BE2C (cell line): ENCODE measurements around the gene CKM.
"Not testable (repeated sequence)": the region's sequence is repeated elsewhere in the genome, so short reads cannot be mapped to it uniquely, and the experiment has no call there.

Source experiments
- DNase-seq: peaks from one replicate; pipeline ENCODE4 v3.0.0-alpha.2; 2020
- H3K27me3 ChIP-seq: fragments of 250-450 bp; sonication (Bioruptor Pico); 2 replicates; pipeline ENCODE4 v1.5.1; 2020; ENCODE audit warnings: mild to moderate bottlenecking
- H3K36me3 ChIP-seq: fragments of 250-450 bp; sonication (Bioruptor Pico); 2 replicates; pipeline ENCODE4 v1.5.1; 2020; ENCODE audit warnings: mild to moderate bottlenecking
- H3K4me1 ChIP-seq: fragments of 250-450 bp; sonication (Bioruptor Pico); 2 replicates; pipeline ENCODE4 v1.5.1; 2020
- H3K4me3 ChIP-seq: 2 replicates; pipeline ENCODE4 v1.5.1; 2011; ENCODE audit warnings: low read depth, low read length
- H3K9me3 ChIP-seq: fragments of 250-450 bp; sonication (Bioruptor Pico); 2 replicates; pipeline ENCODE4 v1.5.1; 2020
- CTCF ChIP-seq: IDR thresholded peaks from 2 replicates; pipeline ENCODE4 v1.5.1; 2012; ENCODE audit warnings: mild to moderate bottlenecking, low read depth, low read length

CKM gene

GRCh38 chr19:45271735-45272108 is 51.0 kb downstream of the CKM start:
- no peak for TF ChIP-seq CTCF
- Histone ChIP-seq H3K4me3 (no peak overlapping the region), H3K4me1 (peaks cover 10% of the 10 kb centered on the region), H3K36me3 (no peaks in the 10 kb centered on the region; the same call in none of the 2 replicates), H3K27me3 (no peaks in the 10 kb centered on the region), H3K9me3 (no peaks in the 10 kb centered on the region)
- DNase-seq, result no peak

DNA sequence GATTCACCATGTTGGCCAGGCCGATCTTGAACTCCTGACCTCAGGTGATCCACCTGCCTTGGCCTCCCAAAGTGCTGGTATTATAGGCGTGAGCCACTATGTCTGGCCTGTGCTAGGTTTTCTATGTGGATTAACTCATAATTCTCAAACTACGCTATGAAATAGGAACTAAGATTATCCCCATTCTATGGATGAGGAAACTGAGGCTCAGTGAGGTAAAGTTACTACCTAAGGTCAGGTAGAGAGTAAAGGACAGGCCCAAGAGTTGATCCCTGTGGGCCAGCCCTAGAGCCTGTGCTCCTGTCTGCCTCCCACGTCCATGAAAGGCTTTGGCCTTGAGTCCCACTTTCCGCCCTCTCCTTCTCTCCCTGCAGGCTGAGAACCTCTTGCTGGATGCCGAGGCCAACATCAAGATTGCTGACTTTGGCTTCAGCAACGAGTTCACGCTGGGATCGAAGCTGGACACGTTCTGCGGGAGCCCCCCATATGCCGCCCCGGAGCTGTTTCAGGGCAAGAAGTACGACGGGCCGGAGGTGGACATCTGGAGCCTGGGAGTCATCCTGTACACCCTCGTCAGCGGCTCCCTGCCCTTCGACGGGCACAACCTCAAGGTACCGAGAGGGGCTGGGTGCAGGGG is 51.5 kb downstream of the CKM start:
- Histone ChIP-seq H3K9me3 (no peaks in the 10 kb centered on the region), H3K36me3 (no peaks in the 10 kb centered on the region; the same call in none of the 2 replicates), H3K27me3 (no peaks in the 10 kb centered on the region), H3K4me1 (peaks cover 10% of the 10 kb centered on the region), H3K4me3 (no peak overlapping the region)
- no peak for TF ChIP-seq CTCF
- DNase-seq, result no peak

DNA sequence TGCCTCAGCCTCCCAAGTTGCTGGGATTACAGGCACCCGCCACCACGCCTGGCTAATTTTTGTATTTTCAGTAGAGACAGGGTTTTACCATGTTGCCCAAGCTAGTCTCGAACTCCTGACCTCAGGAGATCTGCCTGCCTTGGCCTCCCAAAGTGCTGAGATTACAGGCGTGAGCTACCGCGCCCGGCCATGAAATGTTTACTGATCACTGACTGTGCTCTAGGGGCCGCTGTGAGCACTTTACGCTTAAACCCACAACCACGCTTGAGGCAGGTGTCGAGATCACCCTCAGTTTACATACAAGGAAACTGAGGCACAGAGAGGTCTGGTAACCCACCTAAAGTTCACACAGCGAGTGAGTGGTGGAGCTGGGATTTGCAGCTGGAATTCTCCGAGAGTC is 52.7 kb downstream of the CKM start:
- not testable (repeated sequence) for H3K9me3 ChIP-seq, H3K4me3 ChIP-seq, H3K36me3 ChIP-seq, H3K4me1 ChIP-seq, DNase-seq, H3K27me3 ChIP-seq

DNA sequence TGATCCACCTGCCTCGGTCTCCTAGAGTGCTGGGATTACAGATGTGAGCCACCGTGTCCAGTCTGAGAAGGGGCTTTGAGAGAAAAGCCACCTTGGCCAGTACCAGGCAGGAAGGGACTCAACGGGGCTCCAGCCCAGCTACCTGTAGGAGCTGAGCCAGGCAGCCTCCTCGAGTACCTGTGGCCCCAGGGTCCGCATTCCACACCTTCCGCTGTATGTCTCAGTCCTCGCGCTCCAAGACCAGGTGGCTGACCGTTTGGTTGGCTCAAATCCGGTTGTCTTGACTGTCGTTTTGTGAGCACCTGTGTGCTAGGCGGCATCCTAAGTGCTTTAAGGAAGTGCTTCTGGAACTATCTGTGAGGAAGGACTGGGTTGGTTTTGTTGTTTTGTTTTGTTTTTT is 55.4 kb downstream of the CKM start:
- Histone ChIP-seq H3K27me3 (no peaks in the 10 kb centered on the region), H3K9me3 (no peaks in the 10 kb centered on the region), H3K4me1 (no peaks in the 10 kb centered on the region), H3K36me3 (no peaks in the 10 kb centered on the region; the same call in 1 of the 2 replicates), H3K4me3 (no peak overlapping the region)
- no peak for TF ChIP-seq CTCF
- DNase-seq, result no peak

GRCh38 chr19:45265375-45265774 is 57.3 kb downstream of the CKM start:
- H3K36me3 ChIP-seq, result no peaks in the 10 kb centered on the region
- no peak for DNase-seq

DNA sequence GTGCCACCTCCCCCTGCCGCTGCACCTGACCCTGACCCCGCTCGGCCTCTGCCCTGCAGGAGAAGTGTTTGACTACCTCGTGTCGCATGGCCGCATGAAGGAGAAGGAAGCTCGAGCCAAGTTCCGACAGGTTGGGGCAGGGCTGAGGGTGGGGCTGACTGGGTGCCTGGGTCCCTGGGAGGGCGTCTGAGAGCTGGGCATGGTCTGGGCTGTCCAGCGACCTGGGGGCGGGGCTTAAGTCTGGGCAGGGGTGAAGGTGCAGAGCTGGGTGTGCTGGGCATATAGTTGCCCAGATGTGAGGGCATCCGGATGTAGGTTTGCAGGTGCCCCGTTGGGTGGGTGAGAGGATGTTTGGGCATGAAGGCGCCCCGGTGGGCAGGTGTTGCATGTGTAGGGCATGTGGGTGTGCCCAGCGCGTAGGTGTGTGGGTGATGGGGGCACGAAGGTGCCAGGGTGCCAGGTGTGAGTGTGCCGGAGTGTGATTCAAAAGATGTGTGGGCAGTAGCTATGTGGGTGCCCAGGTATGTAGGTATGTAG is 57.8 kb downstream of the CKM start:
- Histone ChIP-seq H3K4me3 (no peak overlapping the region), H3K36me3 (no peaks in the 10 kb centered on the region)
- TF ChIP-seq CTCF, result no peak

More at GRCh38 chr19:45265375-45265774, 57.3 kb downstream of the CKM start:
- no peaks in the 10 kb centered on the region for H3K27me3 ChIP-seq
- H3K4me3 ChIP-seq, result no peak overlapping the region
- no peaks in the 10 kb centered on the region for H3K9me3 ChIP-seq
- no peak for TF ChIP-seq CTCF
- no peaks in the 10 kb centered on the region for H3K4me1 ChIP-seq

More for the DNA sequence above, 57.8 kb downstream of the CKM start:
- no peaks in the 10 kb centered on the region for H3K9me3 ChIP-seq
- H3K4me1 ChIP-seq, result no peaks in the 10 kb centered on the region
- H3K27me3 ChIP-seq, result no peaks in the 10 kb centered on the region
- DNase-seq, result no peak
